Erythroblast (primary cell): ENCODE data around the gene RAP1GAP2.
A peak's percentile ranks its signal among the peaks of the same experiment; 100 is the strongest.

Experiments
- DNase-seq, 2 experiments: peaks; one replicate each; lab custom pipeline; 2025; lab: John Stamatoyannopoulos, UW
- GATA1 ChIP-seq: IDR thresholded peaks from 2 replicates; pipeline ENCODE4 v1.6.1; 2011; ENCODE audit warnings: low read depth, mild to moderate bottlenecking, control low read depth, low read length, moderate library complexity
- POLR2A ChIP-seq: IDR thresholded peaks from 2 replicates; pipeline ENCODE4 v1.6.1; 2011; ENCODE audit warnings: mild to moderate bottlenecking, low read length

The RAP1GAP2 gene

DNA sequence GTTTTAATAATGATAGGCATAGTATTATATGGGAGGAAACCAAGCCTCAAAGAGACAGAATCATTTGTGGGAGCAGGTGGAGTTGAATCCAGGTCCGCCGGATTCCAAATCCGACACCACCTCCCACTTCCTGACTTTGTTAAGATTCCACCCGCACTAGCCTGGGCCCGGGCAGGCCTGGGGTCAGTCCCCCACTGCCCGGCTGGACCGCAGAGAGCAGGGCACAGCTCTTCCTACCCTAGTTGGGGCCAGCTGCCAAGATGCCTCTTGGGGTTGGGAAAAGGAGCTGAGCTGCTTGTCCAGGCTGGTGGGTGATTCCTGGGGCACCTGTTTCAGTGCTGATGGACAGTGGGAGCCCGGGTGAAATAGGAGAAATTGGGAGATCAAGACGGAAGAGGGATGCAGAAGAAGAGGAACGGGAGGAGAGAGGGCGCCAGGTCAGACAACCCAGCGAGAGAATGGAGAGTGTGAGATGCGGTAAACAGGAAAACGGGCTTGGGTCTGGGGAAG lies 213.2 kb downstream of the RAP1GAP2 start:
- TF ChIP-seq POLR2A (no peak), GATA1 (no peak)
- DNase-seq, result no peak

DNA sequence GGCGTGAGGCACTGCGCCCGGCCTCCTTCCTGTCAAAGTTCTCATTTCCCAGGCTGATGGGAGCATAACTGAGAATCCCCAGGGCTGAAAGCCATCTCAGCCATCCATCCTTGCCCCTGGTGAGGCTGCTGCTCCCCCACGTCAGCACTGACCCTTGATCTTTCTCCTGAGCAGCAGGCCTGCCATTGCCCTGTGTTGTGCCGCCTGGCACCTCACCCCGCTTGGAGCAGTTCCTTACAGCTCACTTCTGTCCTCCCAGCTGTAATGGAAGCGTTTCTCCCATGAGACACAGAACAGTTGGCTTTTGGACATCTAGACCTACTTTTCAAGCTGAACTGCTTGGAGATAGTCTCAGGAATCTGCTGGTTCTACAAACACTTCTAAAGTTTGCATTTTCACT lies 215.7 kb downstream of the RAP1GAP2 start:
- no peak for DNase-seq
- TF ChIP-seq GATA1, result no peak
- no peak for TF ChIP-seq POLR2A

DNA sequence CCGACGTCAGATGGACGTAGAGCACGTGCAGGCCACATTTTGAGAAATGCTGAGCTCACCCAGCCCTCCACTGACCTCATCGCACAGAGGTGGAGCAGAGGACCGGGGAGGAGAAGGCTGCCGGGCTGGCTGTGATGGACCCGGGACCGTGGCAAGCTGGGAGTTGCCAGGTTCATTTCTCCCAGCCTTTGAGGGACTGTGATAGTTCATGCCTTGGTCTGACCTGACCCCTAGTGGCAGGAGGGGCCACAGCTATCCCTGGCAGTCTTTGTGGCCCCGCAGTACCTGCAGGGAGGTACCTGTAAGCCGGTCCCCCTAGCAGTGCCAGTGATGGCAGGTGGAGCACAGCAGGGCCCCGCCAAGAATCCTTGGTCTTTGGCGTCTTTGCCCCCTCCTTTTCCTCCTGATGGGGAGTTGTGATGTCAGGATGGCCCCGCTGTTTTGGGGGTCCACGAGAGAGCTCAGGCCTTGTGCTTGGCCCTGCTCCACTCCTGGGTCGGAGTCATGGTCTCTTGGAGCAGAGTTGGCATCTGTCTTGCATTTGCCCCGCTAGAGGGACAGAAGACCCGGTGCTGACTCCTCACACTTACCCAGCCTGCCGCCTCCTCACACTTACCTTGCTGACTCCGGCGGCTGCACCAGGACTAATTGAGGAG lies 216.8 kb downstream of the RAP1GAP2 start:
- DNase-seq, result peak; percentile 45 to 61
- no peak for TF ChIP-seq POLR2A
- TF ChIP-seq GATA1, result no peak

DNA sequence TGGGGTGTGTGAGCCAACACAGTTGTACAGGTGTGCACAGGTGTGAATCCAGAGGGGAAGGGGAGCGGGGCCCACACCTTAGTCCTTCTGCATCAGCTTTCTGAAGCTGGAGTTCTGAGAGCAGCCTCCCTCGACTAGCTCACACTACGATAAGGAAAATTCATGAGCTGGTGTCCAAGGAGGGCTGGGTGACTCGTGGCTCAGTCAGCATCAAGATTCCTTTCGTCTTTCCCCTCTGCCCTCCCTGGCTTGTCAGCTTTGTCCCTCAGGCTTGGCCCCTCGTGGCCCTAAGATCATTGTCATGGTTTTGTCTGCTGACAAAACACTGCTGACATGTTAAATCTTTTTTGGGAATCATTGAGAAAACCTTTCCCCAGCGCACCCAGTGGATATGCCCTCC lies 219.7 kb downstream of the RAP1GAP2 start:
- DNase-seq, result no peak
- TF ChIP-seq POLR2A, result no peak
- no peak for TF ChIP-seq GATA1

DNA sequence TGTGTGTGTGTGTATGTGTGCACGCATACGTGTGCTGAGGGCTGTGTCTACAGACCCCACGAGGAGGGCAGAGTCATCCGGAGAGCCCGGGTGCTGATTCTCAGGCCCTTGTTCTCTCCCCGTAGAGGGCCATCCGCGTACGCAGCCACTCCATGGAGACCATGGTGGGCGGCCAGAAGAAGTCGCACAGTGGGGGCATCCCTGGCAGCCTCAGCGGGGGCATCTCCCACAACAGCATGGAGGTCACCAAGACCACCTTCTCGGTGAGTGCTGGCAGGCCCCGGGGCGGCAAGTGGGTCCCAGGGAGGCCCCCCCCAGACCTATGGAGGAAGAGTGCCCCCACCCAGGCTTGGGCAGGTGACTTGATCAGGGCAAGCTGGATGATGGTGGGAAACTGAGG lies 221.7 kb downstream of the RAP1GAP2 start:
- TF ChIP-seq GATA1, result no peak
- no peak for TF ChIP-seq POLR2A
- DNase-seq, result no peak

DNA sequence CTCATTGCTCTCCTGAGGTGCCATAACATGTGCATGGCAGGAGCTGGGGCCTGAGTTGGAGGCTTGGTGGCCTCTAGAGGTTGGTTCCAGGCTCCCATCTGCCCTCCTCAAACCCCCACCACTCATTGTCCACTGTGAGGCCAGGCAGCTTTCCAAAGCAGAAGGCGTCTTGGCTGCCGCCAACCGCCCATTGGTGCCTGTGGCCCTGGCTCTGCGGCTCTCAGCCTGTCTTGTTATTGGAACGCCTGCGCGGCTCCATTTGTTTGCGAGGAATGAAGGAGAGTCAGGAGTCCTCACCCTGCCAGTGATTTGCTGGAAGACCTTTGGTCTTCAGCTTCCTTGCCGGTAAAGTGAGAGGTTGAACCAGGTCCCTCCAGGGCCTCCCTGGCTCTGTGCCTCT lies 223.5 kb downstream of the RAP1GAP2 start:
- TF ChIP-seq GATA1, result no peak
- TF ChIP-seq POLR2A, result no peak
- DNase-seq, result no peak

DNA sequence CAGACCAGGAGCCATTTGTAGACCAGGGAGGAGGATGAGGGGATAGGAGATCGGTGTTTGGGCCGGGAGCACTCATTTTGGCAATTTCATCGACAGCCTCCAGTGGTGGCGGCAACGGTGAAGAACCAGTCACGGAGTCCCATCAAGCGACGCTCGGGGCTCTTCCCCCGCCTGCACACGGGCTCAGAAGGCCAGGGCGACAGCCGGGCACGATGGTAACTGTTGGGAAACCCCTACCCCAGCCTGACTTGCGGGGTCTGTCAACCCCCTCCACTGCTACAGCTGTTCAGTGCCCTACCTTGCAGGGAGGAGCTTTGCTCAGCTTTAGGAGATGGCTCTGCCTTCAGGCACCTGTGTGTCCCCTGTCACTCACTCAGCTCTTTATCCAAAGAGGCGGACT lies 224.1 kb downstream of the RAP1GAP2 start:
- TF ChIP-seq GATA1, result no peak
- TF ChIP-seq POLR2A, result no peak
- DNase-seq, result no peak

DNA sequence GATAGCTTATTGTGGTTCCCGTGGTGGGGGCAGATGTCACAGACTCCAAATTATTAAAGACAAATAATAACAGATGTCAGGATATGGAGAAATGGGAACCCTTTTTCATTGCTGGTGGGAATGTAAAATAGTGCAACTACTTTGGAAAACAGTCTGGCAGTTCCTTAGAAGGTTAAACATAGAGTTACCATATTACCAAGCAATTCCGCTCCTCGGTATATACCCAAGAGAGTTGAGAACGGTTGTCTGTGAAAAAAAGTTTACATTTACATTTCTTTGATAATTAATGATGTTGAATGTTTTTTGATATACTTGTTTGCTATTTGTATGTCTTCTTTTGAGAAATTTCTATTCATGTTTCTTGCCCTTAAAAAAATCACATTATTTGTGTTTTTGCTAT lies 226.0 kb downstream of the RAP1GAP2 start:
- TF ChIP-seq POLR2A (no peak), GATA1 (no peak)
- DNase-seq, result no peak

DNA sequence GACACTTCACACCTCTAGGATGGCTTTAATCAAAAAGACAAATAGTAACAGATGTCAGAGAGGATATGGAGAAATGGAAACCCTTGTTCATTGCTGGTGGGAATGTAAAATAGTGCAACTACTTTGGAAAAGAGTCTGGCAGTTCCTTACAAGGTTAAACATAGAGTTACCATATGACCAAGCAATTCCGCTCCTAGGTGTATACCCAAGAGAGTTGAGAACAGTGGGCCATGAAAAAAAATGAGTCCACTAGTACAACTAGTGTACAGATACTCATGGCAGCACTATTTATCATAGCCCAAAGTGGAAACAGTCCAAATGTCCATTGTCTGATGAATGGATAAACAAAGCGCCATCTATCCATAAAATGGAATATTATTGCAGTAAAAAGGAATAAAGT lies 228.1 kb downstream of the RAP1GAP2 start:
- no peak for DNase-seq
- TF ChIP-seq POLR2A, result no peak
- no peak for TF ChIP-seq GATA1

DNA sequence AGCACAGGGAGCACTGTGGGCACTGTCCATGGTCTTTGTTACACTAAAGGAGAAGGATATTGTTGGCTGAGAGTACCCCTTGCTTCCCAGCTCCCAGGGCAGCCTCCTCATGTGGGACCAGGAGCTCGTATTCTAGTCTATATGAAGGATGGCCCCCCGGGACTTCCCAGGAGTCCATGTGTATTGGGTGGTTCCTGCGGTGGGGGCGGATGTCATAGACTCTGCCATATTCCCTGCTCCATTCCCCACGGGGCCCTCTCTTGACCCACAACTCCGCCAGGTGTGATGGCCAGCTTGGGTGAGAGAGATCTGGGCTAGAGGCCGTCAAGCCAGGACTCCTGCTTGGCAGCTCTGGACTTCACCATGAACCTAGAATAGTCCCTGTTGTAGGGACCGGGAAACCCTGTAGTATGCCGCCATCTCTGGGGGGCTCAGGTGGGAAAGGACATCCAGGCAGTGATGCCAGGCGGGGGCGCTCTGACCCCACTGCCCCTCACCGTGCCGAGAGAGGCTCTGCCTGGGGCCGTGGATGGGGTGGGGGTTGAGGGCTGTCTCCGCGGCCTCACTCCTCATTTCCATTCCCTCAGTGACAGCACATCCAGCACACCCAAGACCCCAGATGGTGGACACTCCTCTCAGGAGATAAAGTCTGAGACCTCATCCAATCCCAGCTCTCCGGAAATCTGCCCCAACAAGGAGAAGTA lies 229.3 kb downstream of the RAP1GAP2 start:
- TF ChIP-seq GATA1 (no peak), POLR2A (no peak)
- no peak for DNase-seq

DNA sequence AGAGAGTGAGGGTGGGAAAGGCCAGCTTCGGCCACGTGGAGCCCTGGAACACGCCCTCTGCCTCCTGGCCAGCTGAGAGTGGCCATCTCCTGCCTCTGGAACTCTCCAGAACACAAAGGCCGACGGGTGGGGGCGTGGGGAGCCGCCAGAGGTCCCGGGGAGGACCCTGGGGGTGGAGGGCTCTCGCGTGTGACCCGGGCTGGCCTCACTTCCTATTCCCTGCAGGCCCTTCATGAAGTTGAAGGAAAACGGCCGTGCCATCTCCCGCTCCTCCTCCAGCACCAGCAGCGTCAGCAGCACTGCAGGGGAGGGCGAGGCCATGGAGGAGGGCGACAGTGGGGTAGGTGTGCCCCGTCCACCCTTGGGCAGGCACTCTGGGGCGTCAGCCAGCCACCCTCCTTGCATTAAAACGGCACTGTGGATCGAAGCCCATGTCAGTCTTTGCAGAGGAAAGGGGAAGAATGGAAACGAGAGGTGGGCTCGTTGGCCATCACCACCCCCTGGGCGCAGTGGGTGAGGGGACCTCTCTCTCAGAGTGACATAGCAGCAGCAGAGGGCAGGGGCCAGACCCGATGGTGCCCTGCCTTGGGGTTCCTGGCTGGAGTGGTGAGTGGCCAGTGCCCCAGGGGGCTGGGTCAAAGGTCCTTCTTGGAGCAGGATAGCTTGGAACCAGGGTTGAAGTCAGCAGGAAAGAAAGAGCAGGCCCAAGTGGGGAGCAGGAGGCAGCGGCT lies 230.1 kb downstream of the RAP1GAP2 start:
- DNase-seq, result no peak
- TF ChIP-seq GATA1 (no peak), POLR2A (no peak)

DNA sequence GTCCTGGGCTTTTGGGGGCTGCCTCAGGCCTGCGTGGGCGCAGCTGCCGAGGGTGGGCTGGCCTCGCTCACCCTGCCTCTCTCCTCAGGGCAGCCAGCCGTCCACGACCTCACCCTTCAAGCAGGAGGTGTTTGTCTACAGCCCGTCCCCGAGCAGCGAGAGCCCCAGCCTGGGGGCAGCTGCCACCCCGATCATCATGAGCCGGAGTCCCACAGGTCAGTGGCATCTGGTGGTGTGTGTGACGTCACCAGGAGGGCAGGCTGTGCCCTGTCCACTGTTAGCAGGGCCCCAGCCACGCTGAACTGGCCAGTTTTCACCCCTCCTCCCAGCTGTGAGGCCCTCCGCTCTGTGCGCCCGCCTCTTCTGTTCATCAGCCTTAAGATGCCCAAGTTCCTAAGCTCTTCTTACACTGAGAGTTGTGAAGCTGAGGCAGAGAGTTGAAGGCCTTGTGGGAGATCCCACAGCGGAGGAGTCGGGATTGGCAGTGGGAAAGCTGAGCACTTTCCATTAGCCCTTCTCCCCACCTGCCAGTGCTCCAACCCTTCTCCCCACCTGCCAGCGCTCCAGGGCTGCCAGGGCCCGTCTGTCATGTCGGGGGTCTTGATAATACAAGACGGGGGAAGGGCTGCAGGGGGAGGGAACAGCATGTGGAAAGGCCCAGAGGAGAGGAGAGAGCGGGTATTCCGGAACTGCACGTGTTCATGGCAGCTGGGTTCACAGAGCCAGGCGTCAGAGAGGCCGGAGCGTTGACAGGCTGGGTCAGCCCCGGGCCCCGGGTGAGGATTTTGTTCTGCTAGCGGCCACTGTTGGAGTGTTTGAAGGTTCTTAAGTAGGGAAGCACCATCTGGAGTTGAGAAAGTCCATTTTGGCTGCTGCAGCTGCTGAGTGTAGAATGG lies 230.9 kb downstream of the RAP1GAP2 start:
- TF ChIP-seq GATA1 (no peak), POLR2A (no peak)
- no peak for DNase-seq

DNA sequence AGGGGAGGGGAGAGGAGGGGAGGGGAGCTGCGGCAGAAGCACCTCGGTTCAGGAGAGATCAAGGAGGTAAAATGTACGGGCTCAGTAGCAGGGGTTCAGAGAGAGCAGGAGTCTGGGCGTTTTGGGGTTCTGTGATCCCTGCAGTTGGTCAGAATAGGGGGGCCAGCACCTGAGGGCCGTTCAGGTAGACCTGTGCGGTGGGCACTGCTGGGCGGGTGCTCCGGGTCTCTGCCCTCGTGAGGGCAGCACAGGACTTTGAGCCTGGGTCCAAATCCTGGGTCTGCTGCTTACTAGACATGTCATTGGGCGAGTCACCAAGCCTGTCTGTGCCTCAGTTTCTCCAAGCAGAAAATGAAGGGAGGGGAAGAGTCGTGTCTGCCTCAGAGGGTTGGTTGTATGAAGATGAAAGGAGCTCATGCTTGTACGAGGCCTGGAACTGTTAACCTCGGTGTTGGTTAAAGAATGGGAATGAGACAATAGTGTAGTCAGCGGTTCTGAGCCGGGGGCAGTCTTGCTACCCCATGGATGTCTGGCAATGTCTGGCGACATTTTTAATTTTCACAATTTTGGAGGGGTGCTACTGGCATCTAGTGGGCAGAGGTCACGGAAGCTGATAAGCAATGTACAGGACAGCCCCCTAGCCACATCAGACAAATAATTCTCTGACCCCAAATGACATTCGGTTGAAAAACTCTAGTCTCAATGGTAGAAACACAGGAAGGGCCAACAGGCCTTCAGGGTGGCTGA lies 231.7 kb downstream of the RAP1GAP2 start:
- TF ChIP-seq POLR2A (no peak), GATA1 (no peak)
- DNase-seq, result no peak
